ENCODE data around the gene CNTNAP2. TPM values are rescaled to one million over a fixed set of nuclear protein-coding genes. Genes with fewer than 3 reads are reported as not detected.

Gene CNTNAP2
- total and polyA plus RNA-seq, 2 of the 8 experiments (the other 6 are each of a cell fraction or from before 2014, with no cell fraction given), result 27.9 to 71.0 TPM

- no peak for TF ChIP-seq SIX5 (IDR thresholded peaks at IDR 0.05; ENCODE audit: low read depth, low read length)
- TF ChIP-seq CTCF (IDR thresholded peaks at IDR 0.05; ENCODE audit: control extremely low read depth in 1 of 3, insufficient read depth in 1 of 3, low read depth in 1 of 3, low read length in 3 of 3), result no peak
- POLR2A ChIA-PET (ENCODE audit: partially characterized antibody), result no interaction called here
Measured at GRCh38 chr7:148180075-148180474, 2063.5 kb downstream of the CNTNAP2 start.

More at GRCh38 chr7:148180075-148180474, 2063.5 kb downstream of the CNTNAP2 start:
- Histone ChIP-seq H3K9me3 (ENCODE audit: insufficient read depth in 2 of 2, low read depth in 1 of 2, low read length in 1 of 2) (no peaks in the 10 kb centered on the region), H3K4ac (replicated peaks; ENCODE audit: insufficient read length, low read depth, low read length) (no peak overlapping the region), H3K23ac (ENCODE audit: insufficient read length) (no peak overlapping the region), H3K18ac (ENCODE audit: extremely low read depth, low read length) (no peak overlapping the region), H3K4me3 (ENCODE audit: extremely low read depth in 1 of 4, insufficient read depth in 2 of 4, low read depth in 3 of 4, low read length in 4 of 4) (no peak overlapping the region), H3K14ac (ENCODE audit: insufficient read length) (no peak overlapping the region), H2BK12ac (ENCODE audit: low read depth, low read length) (no peak overlapping the region), H2AFZ (ENCODE audit: low read length) (no peak overlapping the region), H4K20me1 (replicated peaks in 1 of 2; ENCODE audit: control insufficient read depth in 1 of 2, insufficient read depth in 2 of 2, low read length in 2 of 2) (no peaks in the 10 kb centered on the region), H3K79me2 (ENCODE audit: control insufficient read depth in 1 of 2, insufficient read depth in 2 of 2, low read length in 2 of 2) (no peaks in the 10 kb centered on the region), H3K27me3 (replicated peaks in 1 of 4; ENCODE audit: control insufficient read depth in 3 of 4, extremely low read depth in 1 of 4, insufficient read depth in 3 of 4, low read length in 3 of 4) (no peaks in the 10 kb centered on the region), H3K56ac (replicated peaks; ENCODE audit: insufficient read length, low read depth, low read length) (no peak overlapping the region), H2BK5ac (ENCODE audit: low read depth, low read length) (no peak overlapping the region), H2AK5ac (ENCODE audit: low read depth, low read length) (no peak overlapping the region), H3K4me1 (replicated peaks in 1 of 4; ENCODE audit: control insufficient read depth in 3 of 4, insufficient read depth in 4 of 4, low read length in 3 of 4) (peaks cover 0 to 3% (median 0%) of the 10 kb centered on the region in 4 experiments; a peak in 1 of 7 replicates), H3K36me3 (ENCODE audit: control insufficient read depth in 2 of 4, insufficient read depth in 4 of 4, low read length in 3 of 4) (no peaks in the 10 kb centered on the region), H3K4me2 (ENCODE audit: insufficient read depth in 1 of 2, low read depth in 2 of 2, low read length in 2 of 2) (no peak overlapping the region), H2BK20ac (ENCODE audit: low read length) (no peak overlapping the region), H3K23me2 (ENCODE audit: low read depth, low read length) (no peaks in the 10 kb centered on the region), H3K9ac (replicated peaks in 1 of 4; ENCODE audit: extremely low read depth in 1 of 4, low read depth in 3 of 4, low read length in 3 of 4) (no peak overlapping the region), H2BK120ac (replicated peaks; ENCODE audit: low read depth, low read length) (no peak overlapping the region), H4K5ac (ENCODE audit: insufficient read length, low read depth, low read length) (no peak overlapping the region), H3K79me1 (ENCODE audit: low read depth, low read length) (no peaks in the 10 kb centered on the region), H3K27ac (ENCODE audit: low read depth, low read length) (no peak overlapping the region), H2BK15ac (ENCODE audit: low read length) (no peak overlapping the region), H4K91ac (replicated peaks; ENCODE audit: insufficient read length, low read length) (no peak overlapping the region), H4K8ac (ENCODE audit: extremely low read depth, insufficient read depth, low read length) (no peak overlapping the region)
- no peak for DNase-seq (ENCODE audit: low read depth in 1 of 2, low spot score in 2 of 2)
- no peak for FAIRE-seq
- CTCF ChIA-PET (ENCODE audit: partially characterized antibody), result interaction anchor here (0.8 kb wide), 1 partner anchor 28 kb away, joined by 3 read pairs; no protein-coding TSS in a partner anchor
